ENCODE results near the gene CCBE1. TPM values are rescaled to one million over a fixed set of nuclear protein-coding genes. Genes with fewer than 3 reads are reported as not detected.

Gene CCBE1
- total and polyA plus RNA-seq, 7 donors: 0.23 to 61.1 (median 38.9) TPM

GRCh38 chr18:59393381-59393780, 303.8 kb downstream of the CCBE1 start:
- no peaks in the 10 kb centered on the region for H3K9me3 ChIP-seq
- no peaks in the 10 kb centered on the region for H3K36me3 ChIP-seq
- H3K27ac ChIP-seq: no peak overlapping the region
- H3K4me1 ChIP-seq: no peaks in the 10 kb centered on the region
- no peaks in the 10 kb centered on the region for H3K27me3 ChIP-seq
- intact Hi-C loops (cut with DNase I): no loop called here
- WGBS, 2 donors: 64 to 87% methylated on average over 3 of the region's 3 CpGs
- H3K4me3 ChIP-seq: no peak overlapping the region
- TF ChIP-seq EP300 (IDR thresholded peaks at IDR 0.05) (no peak), CTCF (IDR thresholded peaks at IDR 0.05) (no peak), POLR2A (IDR thresholded peaks at IDR 0.05) (no peak), POLR2AphosphoS5 (IDR thresholded peaks at IDR 0.05) (no peak)
- no peak for DNase-seq

GRCh38 chr18:59388817-59389216, 308.4 kb downstream of the CCBE1 start:
- no peak for TF ChIP-seq POLR2A (IDR thresholded peaks at IDR 0.05)
- no peak for TF ChIP-seq POLR2AphosphoS5 (IDR thresholded peaks at IDR 0.05)
- TF ChIP-seq CTCF (IDR thresholded peaks at IDR 0.05): no peak
- no peak for TF ChIP-seq EP300 (IDR thresholded peaks at IDR 0.05)
- WGBS, 2 donors: 67 to 69% methylated on average over 4 of the region's 4 CpGs
- intact Hi-C loops (cut with DNase I): no loop called here

GRCh38 chr18:59387687-59388565, 309.3 kb downstream of the CCBE1 start:
- WGBS, 2 donors: 75 to 77% methylated on average over 11 of the region's 11 CpGs
- TF ChIP-seq POLR2AphosphoS5 (IDR thresholded peaks at IDR 0.05) (no peak), CTCF (IDR thresholded peaks at IDR 0.05) (no peak), EP300 (IDR thresholded peaks at IDR 0.05) (no peak), POLR2A (IDR thresholded peaks at IDR 0.05) (no peak)

More at GRCh38 chr18:59388817-59389216, 308.4 kb downstream of the CCBE1 start:
- H3K36me3 ChIP-seq: no peaks in the 10 kb centered on the region
- H3K27me3 ChIP-seq: no peaks in the 10 kb centered on the region
- no peak overlapping the region for H3K27ac ChIP-seq
- H3K9me3 ChIP-seq: no peaks in the 10 kb centered on the region
- H3K4me3 ChIP-seq: no peak overlapping the region
- no peaks in the 10 kb centered on the region for H3K4me1 ChIP-seq
- DNase-seq: no peak

GRCh38 chr18:59386909-59387686, 310.1 kb downstream of the CCBE1 start:
- Histone ChIP-seq H3K4me1 (no peaks in the 10 kb centered on the region), H3K27ac (no peak overlapping the region), H3K9me3 (no peaks in the 10 kb centered on the region), H3K4me3 (no peak overlapping the region), H3K36me3 (no peaks in the 10 kb centered on the region), H3K27me3 (no peaks in the 10 kb centered on the region)
- intact Hi-C loops (cut with DNase I): no loop called here
- TF ChIP-seq POLR2AphosphoS5 (IDR thresholded peaks at IDR 0.05) (no peak), EP300 (IDR thresholded peaks at IDR 0.05) (no peak), POLR2A (IDR thresholded peaks at IDR 0.05) (no peak), CTCF (IDR thresholded peaks at IDR 0.05) (no peak)
- 78 to 80% methylated on average over 8 of the region's 8 CpGs for WGBS, 2 donors
- no peak for DNase-seq

More at GRCh38 chr18:59387687-59388565, 309.3 kb downstream of the CCBE1 start:
- Histone ChIP-seq H3K9me3 (no peaks in the 10 kb centered on the region), H3K27ac (no peak overlapping the region), H3K4me3 (no peak overlapping the region), H3K27me3 (no peaks in the 10 kb centered on the region), H3K36me3 (no peaks in the 10 kb centered on the region), H3K4me1 (no peaks in the 10 kb centered on the region)
- no peak for DNase-seq
- intact Hi-C loops (cut with DNase I): no loop called here
